Raji (cell line): ENCODE results near the gene STK32B.

Experiments
- POLR2A ChIP-seq: IDR thresholded peaks from 2 replicates; pipeline ENCODE4 v1.6.1; 2011; ENCODE audit warnings: low read depth, low read length, control low read depth; ENCODE audit not compliant: insufficient read depth

Gene STK32B

DNA sequence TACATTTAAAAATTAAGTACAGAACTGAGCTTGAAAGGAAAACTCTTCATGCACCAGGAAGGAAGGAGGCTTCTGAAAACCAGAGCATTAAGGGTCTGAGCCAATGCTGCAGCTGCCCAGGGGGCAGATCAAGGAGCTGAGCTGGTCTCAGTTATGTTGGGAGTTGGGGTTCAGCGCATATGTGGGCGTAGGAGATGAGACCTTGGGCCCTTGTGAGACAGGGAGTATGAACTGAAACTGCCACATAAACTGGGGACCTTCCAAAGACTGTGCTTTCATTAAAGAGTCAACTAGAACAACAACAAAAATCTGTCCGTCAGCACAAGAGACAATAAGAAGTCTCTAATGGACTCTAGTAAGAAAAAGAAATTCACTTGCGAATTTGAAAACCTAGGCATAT lies 226.9 kb downstream of the STK32B start:
- no peak for TF ChIP-seq POLR2A

DNA sequence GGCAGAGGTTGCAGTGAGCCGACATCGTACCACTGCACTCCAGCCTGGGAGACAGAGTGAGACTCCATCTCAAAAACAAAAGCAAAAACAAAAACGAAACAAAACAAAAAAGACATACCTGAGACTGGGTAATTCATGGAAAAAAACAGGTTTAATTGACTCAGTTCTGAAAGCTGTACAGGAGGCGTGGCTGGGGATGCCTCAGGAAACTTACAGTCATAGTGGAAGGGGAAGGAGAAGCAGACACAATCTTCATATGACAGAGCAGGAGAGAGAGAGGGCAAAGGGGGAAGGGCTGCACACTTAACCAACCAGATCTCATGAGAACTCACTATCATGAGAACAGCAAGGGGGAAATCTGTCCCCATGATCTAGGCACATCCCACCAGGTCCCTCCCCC lies 229.5 kb downstream of the STK32B start:
- TF ChIP-seq POLR2A, result no peak

DNA sequence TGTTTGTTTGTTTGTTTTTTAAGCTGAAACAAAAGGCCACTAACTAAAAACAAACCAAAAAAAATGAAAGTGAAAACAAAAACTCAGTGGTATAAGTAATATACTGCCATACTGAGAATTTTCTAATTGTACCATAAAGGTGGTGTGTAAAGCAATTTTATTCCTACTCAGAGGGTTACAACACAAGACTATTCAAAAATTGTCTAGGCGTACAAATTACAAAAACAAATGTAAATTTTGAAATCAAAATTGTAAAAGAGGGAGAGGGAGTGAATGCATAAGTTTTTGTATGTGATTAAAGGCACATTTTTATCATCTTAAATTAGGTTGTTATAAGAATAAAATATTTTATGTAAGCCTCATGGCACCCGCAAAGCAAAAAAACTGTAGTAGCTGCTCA lies 232.6 kb downstream of the STK32B start:
- TF ChIP-seq POLR2A, result no peak

DNA sequence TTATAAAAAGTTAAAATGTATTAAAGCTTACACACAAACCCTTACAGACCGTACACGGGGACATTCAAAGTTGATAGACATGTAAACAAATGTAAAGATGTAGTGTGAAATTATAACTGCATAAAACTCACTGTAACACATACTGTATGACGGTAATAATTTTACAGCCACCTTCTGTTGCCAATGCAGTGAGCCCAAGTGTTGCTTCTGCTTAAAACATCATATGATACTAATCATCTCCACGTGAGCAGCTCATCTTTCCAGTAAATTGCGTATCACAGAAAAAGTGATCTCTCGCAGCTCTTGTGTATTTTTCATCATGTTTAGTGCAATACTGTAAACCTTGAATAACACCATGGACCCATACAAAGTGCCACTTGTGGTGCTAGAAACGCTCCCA lies 233.2 kb downstream of the STK32B start:
- TF ChIP-seq POLR2A, result no peak

DNA sequence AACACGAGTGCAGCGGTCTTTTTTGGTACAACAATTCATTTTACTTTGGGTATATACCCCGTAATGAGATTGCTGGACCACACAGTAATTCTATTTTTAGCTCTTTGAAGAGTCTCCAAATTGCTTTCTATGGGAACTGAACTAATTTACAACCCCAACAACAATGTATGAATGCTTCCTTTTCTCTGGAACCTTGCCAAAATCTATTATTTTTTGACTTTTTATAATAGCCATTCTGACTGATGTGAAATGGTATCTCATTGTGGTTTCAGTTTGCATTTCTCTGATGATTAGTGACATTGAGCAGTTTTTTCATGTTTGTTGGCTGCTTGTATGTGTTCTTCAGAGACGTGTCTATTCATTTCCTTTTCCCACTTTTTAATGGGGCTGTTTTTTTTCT lies 240.8 kb downstream of the STK32B start:
- TF ChIP-seq POLR2A, result no peak

DNA sequence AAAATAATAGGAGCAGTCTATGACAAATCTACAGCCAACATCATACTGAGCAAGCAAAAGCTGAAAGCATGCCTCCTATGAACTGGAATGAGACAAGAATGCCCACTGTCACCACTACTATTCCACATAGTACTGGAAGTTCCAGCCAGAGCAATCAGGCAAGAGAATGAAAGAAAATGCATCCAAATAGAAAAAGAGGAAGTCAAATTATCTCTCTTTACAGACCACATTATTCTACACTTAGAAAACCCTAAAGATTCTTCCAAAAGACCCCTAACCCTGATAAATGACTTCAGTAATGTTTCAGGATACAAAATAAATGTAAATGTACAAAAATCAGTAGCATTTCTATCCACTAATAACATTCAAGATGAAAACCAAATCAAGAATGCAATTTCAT lies 249.0 kb downstream of the STK32B start:
- no peak for TF ChIP-seq POLR2A

DNA sequence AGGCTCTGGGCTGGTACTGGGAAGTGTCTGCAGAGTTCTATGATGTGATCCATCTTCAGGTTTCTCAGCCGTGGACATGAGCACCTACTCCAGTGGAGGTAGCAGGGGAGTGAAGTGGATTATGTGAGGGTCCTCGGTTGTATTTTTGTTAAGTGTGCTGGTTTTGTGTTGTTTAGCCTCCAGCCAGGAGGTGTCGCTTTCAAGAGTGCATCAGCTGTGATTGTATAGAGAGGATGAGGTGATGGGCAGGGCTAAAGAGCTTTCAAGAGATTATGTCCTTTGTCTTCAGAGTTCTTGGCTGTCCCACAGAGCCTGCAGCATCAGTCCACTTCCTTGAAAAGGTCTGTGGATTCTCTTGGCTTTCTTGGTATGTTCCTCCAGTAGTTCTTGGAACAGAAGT lies 256.6 kb downstream of the STK32B start:
- TF ChIP-seq POLR2A, result no peak

DNA sequence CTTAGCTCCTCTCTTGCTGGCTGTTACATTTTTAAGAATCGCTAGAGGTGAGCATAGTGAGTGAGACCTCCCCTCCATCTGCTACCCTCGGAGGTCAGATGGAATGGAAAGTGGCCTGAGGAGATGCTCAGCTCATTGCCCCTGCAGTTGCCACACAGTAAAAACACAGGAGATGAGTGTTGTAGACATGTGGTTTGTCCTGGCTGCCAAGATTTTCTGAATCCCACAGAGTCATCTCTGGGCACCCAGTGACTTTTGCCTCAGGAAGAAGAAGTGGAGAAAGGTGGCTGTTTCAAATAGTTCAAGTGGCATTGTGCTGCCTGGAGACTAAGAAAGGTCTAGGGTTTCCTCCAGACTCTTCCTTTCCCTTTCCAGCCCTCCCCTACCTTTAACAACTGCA lies 271.0 kb downstream of the STK32B start:
- no peak for TF ChIP-seq POLR2A

DNA sequence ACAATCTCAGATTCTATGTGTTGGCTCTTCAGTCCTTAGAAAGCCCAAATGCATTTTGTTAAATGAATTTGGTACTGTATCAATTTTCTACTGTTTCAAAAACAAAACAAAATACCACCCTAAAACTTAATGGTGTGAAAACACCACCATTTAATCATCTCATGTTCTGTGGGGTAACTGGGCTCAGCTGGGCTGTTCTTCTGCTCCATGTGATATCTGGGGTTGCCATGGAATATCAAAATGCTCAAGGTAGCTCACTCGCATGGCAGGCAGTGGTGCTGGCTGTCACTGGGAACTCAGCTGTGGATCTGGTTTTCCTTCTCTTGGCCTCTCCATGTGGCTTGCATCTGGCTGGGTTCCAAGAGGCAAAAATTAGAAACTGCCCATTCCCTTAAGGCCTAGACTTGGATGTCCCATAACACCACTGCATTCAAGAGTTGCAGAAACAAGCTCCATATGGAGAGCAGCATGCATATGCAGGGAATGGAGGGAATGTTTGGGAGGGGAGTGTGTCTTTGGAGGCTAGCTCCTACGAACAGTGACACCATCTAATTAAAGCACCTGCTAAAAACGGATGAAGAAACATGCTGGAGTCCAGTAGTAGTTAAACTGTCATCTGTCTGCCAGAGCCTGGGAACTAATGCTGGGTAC lies 279.2 kb downstream of the STK32B start:
- TF ChIP-seq POLR2A, result no peak

DNA sequence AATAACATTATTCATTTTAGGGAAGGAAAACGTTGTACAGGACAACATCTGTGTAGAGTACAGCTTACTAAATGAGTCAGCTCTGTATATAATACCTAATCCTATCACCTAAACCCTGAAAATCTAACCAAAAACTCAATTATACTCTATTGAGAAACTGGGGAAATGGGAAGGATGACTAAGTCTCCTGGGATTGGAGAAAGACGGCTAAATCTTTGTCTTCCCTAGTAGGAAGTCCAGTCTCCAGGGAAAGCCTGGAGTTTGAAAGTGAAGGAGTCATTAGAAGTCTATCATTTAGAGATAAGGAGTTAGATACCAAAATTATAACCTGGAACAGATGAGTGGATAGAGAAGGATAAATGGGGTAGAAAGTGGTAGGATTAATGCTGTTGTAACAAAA lies 286.5 kb downstream of the STK32B start:
- TF ChIP-seq POLR2A, result no peak

DNA sequence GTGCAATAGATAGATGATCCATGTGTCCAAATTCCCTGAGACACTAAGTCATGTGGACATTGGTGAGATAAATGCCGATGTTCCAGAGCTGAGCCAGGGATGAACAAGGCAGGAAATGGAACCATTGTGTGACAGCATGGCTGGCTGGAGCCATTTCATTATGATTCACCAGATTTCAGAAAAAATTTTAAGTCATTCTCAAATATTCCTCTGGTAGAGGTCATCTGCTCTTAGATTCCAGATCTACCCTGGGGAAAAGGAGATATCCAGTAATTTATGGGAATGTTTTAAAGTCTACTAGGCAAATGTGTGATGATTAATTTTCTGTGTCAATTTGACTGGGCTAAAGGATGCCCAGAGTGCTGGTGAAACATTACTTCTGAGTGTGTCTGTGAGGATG lies 287.3 kb downstream of the STK32B start:
- TF ChIP-seq POLR2A, result no peak

DNA sequence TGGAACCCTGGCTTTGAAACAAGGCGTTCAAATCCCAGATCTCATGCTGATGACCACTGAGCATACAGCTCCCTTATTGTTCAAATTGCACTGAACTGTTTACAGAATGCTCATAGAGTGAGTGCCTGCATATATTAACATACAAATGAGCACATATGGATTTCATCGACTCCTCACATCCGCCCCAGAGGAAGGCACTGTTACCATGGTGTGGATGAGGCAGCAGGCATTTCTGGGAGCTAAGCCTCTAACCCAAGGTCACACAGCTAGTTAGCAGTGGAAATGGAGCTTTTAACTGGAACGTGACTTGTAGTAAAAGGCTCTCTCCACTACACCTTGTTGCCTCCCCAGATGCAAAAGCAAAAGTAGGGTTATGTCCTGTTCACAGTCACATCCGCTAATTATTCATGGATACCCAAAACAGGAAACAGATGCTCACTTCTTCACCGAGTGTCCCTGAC lies 289.7 kb downstream of the STK32B start:
- no peak for TF ChIP-seq POLR2A

DNA sequence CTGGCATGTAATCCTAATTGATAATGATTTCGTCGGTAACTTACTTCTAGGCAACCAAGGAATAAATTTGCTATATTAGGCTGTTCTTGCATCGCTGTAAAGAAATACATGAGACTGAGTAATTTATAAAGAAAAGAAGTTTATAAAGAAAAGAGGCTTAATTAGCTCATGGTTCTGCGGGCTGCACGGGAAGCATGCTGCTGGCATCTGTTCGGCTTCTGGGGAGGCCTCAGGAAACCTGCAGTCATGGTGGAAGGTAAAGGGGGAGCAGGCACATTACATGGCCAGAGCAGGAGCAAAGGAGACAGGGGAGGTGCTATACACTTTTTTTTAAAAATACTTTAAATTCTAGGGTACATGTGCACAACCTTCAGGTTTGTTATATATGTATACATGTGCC lies 290.2 kb downstream of the STK32B start:
- no peak for TF ChIP-seq POLR2A

DNA sequence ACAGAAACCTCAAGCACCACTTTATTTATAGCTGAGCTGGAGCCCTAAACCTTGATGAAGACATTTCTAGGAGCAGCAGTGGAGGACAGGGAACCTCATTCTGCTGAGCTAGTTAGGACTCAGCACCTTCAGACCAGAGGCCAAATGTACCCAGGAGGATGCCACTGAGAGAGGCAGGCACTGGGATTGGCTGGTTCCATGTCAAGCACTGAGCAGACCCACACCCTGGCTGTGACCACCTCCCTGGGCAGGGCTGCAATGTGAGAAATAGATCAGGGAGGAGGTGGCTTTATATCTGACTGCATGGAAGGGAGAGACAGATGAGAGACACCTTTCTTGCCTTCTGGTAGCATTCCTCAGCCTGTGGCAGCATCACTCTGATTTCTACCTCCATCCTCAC lies 304.6 kb downstream of the STK32B start:
- TF ChIP-seq POLR2A, result no peak

DNA sequence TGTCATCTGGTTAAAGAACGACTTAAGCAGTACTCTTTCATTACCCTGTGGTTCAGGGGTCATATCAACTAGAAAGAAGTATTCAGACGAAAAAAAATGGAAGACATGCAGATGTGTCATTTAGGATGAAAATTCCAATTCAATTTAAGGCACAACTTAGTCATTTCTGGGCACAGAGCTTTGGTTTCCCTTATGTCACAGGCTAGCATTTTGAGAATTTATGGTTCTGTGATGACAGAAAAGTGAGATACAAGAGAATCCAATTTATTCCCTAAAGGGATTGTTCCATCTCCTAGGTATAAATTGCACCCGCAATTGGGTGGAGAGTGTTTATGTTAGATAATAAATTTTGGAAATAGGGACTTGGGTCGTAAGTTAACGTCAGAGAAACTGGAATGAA lies 306.6 kb downstream of the STK32B start:
- TF ChIP-seq POLR2A, result no peak

DNA sequence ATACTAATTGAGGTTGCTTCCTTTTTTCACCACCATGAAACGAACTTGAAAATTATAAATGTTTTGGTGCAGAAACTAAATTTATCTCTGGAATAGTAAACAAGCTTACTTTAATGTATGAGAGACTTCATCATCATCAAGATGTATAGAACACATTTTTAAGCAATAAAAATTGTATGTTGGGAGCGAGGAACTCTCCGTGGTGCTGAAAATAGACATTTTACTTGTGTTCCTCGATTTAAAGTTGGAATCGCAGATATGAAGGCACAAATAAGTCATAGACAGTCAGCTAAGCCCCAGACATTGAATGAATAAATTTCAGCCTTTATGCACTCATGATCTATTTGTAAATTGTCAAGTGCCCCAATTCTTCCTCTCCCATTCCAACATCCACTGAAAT lies 310.7 kb downstream of the STK32B start:
- no peak for TF ChIP-seq POLR2A

DNA sequence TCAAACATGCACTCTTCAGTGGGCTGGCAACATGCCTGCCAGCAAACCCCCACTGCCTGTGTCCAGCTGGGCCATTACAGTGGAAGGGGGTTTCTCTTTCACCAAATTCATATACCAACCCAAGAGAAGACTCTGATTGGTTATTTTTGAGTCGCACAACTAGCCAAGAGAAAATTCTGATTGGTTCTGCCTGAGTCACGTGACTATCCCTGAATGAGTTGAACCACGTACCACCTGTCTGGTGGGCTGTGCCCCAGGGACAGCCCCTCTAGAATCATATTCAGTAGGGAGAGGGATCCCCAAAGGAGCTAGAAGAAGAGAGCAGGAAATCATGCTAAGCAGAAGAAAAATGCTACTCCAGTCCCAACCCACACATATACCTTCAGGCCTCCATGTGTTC lies 313.1 kb downstream of the STK32B start:
- TF ChIP-seq POLR2A, result no peak
